ENCODE data around the gene PHF21A. TPM values are rescaled to one million over a fixed set of nuclear protein-coding genes. Genes with fewer than 3 reads are reported as not detected.

Gene PHF21A
- total RNA-seq (10 to 100 TPM; 14.8 to 21.3 (median 18.0) TPM), polyA plus RNA-seq (10 to 100 TPM in 1 of 3 donors, 1 to 10 TPM in 2; 4.1 to 20.3 (median 8.5) TPM)
- long read RNA-seq, donor 1, partial matches to known transcripts, result 0 of 3 reads
- long read RNA-seq, donor 1, other reads (novel, unspliced or antisense), result 3 of 3 reads
- long read RNA-seq, donor 2, partial matches to known transcripts, result 1 of 7 reads
- long read RNA-seq, donor 2, other reads (novel, unspliced or antisense), result 6 of 7 reads

- Histone ChIP-seq H3K27me3 (ENCODE audit: insufficient read depth in 3 of 3, low read length in 2 of 3) (no peaks in the 10 kb centered on the region), H3K4me3 (peak within 1 kb of the TSS; percentile 78), H3K9me3 (no peaks in the 10 kb centered on the region), H3K36me3 (ENCODE audit: insufficient read depth in 1 of 2, low read depth in 1 of 2) (no peaks in the 10 kb centered on the region), H3K4me1 (peaks cover 33% of the 10 kb centered on the region), H3K27ac (peak within 1 kb of the TSS; percentile 87)
- ATAC-seq, result peak; percentile 85 to 90 (median 86)
- intact Hi-C loops (cut with DNase I), result loop anchor here in 1 of 2 donors (10.0 kb wide), 1 partner anchor 213 kb away; no protein-coding TSS in a partner anchor
- 1% methylated on average over 17 to 49 of the region's 52 CpGs for WGBS, 3 donors
- peak; percentile 93 to 96 for DNase-seq
- TF ChIP-seq CTCF (IDR thresholded peaks at IDR 0.05), result no peak
Observed at GRCh38 chr11:46121301-46121723, at the start of gene PHF21A. Gene PHF21A (minus strand): TSS chr11:46121454. CDS start chr11:46084219, 37,235 bp downstream.

- Histone ChIP-seq H3K4me3 (no peak overlapping the region), H3K36me3 (ENCODE audit: insufficient read depth in 1 of 2, low read depth in 1 of 2) (no peaks in the 10 kb centered on the region), H3K27me3 (ENCODE audit: insufficient read depth in 3 of 3, low read length in 2 of 3) (peaks cover 0 to 7% (median 0%) of the 10 kb centered on the region in 3 donors), H3K27ac (no peak overlapping the region), H3K4me1 (no peaks in the 10 kb centered on the region), H3K9me3 (no peaks in the 10 kb centered on the region)
- intact Hi-C loops (cut with DNase I), result no loop called here
- no peak for DNase-seq
- no peak for TF ChIP-seq CTCF (IDR thresholded peaks at IDR 0.05)
- ATAC-seq, result no peak
Observed at GRCh38 chr11:46170797-46171196, 49.5 kb upstream of the PHF21A start.

- Histone ChIP-seq H3K36me3 (ENCODE audit: insufficient read depth in 1 of 2, low read depth in 1 of 2) (no peaks in the 10 kb centered on the region), H3K9me3 (no peaks in the 10 kb centered on the region), H3K27me3 (ENCODE audit: insufficient read depth in 3 of 3, low read length in 2 of 3) (peaks cover 0 to 35% (median 7%) of the 10 kb centered on the region in 3 donors), H3K4me3 (no peak overlapping the region), H3K4me1 (no peaks in the 10 kb centered on the region), H3K27ac (no peak overlapping the region)
- ATAC-seq (no peak), DNase-seq (no peak)
- TF ChIP-seq CTCF (IDR thresholded peaks at IDR 0.05), result no peak
- intact Hi-C loops (cut with DNase I), result no loop called here
- 69 to 70% (median 70%) methylated on average over 5 of the region's 5 CpGs for WGBS, 3 donors
Observed at GRCh38 chr11:46162700-46163099, 41.4 kb upstream of the PHF21A start.

GRCh38 chr11:46161201-46161600 lies 39.9 kb upstream of the PHF21A start:
- no peak overlapping the region for H3K4me3 ChIP-seq
- WGBS, 3 donors, result 76 to 77% (median 77%) methylated on average over 7 of the region's 7 CpGs
- no peaks in the 10 kb centered on the region for H3K9me3 ChIP-seq
- H3K27ac ChIP-seq, result no peak overlapping the region
- peaks cover 0 to 35% (median 7%) of the 10 kb centered on the region in 3 donors for H3K27me3 ChIP-seq (ENCODE audit: insufficient read depth in 3 of 3, low read length in 2 of 3)
- no peaks in the 10 kb centered on the region for H3K36me3 ChIP-seq (ENCODE audit: insufficient read depth in 1 of 2, low read depth in 1 of 2)
- ATAC-seq (no peak), DNase-seq (no peak)
- TF ChIP-seq CTCF (IDR thresholded peaks at IDR 0.05), result no peak
- no peaks in the 10 kb centered on the region for H3K4me1 ChIP-seq
- intact Hi-C loops (cut with DNase I), result no loop called here

GRCh38 chr11:46160100-46160499 lies 38.8 kb upstream of the PHF21A start:
- DNase-seq, result no peak
- ATAC-seq, result peak in 2 of 4 donors; percentile 21 to 57
- no peak overlapping the region for H3K4me3 ChIP-seq
- no peaks in the 10 kb centered on the region for H3K4me1 ChIP-seq
- H3K27me3 ChIP-seq (ENCODE audit: insufficient read depth in 3 of 3, low read length in 2 of 3), result peaks cover 0 to 35% (median 7%) of the 10 kb centered on the region in 3 donors
- intact Hi-C loops (cut with DNase I), result no loop called here
- no peaks in the 10 kb centered on the region for H3K9me3 ChIP-seq
- 26 to 47% (median 34%) methylated on average over 3 of the region's 3 CpGs for WGBS, 3 donors
- TF ChIP-seq CTCF (IDR thresholded peaks at IDR 0.05), result no peak
- no peaks in the 10 kb centered on the region for H3K36me3 ChIP-seq (ENCODE audit: insufficient read depth in 1 of 2, low read depth in 1 of 2)
- H3K27ac ChIP-seq, result no peak overlapping the region

Data from psoas muscle (tissue), 8 donors.